ENCODE results near the gene RNF25.

RNF25 gene

DNA sequence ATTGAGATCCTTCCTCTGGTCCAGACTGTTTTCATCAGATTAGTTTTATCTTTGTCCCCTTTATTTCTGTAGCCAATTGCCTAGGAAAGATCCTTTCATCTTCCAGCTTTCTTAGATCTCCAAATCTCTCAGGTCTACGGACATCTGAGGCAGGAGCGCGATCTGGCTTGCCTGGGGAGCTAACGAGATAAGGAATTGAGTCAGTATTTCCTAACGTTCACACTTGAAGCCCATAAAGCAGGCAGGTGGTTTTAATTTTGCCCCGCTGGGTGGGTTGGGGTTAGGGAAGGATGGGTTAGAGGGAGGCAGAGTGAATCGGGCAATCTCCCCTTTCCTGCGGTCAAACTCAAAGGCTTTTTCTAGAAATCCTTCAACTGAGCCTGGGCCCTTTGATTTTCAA is 38.1 kb upstream of the RNF25 start:
- Histone ChIP-seq H4K8ac (ENCODE audit: low read length) (no peak overlapping the region), H3K4ac (ENCODE audit: low read depth in 1 of 2, low read length in 2 of 2) (no peak overlapping the region), H3K36me3 (ENCODE audit: control insufficient read depth in 1 of 2, insufficient read depth in 2 of 2, low read depth in 1 of 2, low read length in 2 of 2) (no peaks in the 10 kb centered on the region), H3K79me1 (replicated peaks; ENCODE audit: low read length, poor library complexity, severe bottlenecking) (peaks cover 4% of the 10 kb centered on the region), H3K18ac (ENCODE audit: low read depth in 1 of 2, low read length in 2 of 2) (no peak overlapping the region), H2BK5ac (ENCODE audit: low read depth, low read length, poor library complexity, severe bottlenecking) (no peak overlapping the region), H2BK12ac (ENCODE audit: low read length in 2 of 2) (no peak overlapping the region), H4K91ac (ENCODE audit: low read length) (no peak overlapping the region), H2AFZ (ENCODE audit: low read depth, low read length) (peak overlapping the region; percentile 93), H3K9ac (ENCODE audit: low read length) (peak overlapping the region; percentile 70), H3K4me3 (ENCODE audit: insufficient read depth in 1 of 2, low read depth in 1 of 2, low read length in 2 of 2) (peak overlapping the region in 1 of 2 experiments; percentile 95), H3K27ac (ENCODE audit: low read length, poor library complexity, severe bottlenecking) (no peak overlapping the region), H2BK15ac (ENCODE audit: low read depth, poor library complexity, severe bottlenecking) (no peak overlapping the region), H3K14ac (ENCODE audit: low read length in 2 of 2) (no peak overlapping the region), H3K4me2 (ENCODE audit: low read length, poor library complexity, severe bottlenecking) (no peak overlapping the region), H3K23ac (ENCODE audit: low read length in 2 of 2) (no peak overlapping the region), H3K4me1 (ENCODE audit: control insufficient read depth, insufficient read depth, low read depth, low read length) (peaks cover 6% of the 10 kb centered on the region), H3K27me3 (ENCODE audit: control insufficient read depth in 1 of 2, insufficient read depth in 1 of 2, low read length in 2 of 2) (no peaks in the 10 kb centered on the region), H3K9me3 (ENCODE audit: control insufficient read depth, low read length) (no peaks in the 10 kb centered on the region), H2BK120ac (ENCODE audit: low read depth, low read length) (no peak overlapping the region), H2AK5ac (ENCODE audit: low read length, severe bottlenecking) (no peak overlapping the region)
- DNase-seq, result no peak
- 81% methylated on average over 8 of the region's 8 CpGs for WGBS

DNA sequence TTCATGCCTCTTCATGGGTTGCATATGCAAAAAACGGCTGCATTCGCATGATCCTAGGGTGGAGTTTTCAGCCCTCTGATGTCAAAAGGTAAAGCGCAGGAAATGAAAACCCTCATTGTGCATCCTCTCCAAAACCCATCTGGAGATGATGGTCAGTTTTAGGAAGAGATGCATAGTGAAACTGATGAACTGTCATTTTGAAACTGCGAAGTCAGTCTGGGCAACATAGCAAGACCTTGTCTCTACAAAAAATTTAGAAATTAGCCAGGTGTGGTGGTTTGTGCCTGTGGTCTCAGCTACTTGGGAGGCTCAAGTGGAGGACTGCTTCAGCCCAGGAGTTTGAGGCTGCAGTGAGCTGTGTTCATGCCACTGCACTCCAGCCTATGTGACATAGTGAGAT is 36.3 kb upstream of the RNF25 start:
- H2BK120ac ChIP-seq (ENCODE audit: low read depth, low read length), result no peak overlapping the region

DNA sequence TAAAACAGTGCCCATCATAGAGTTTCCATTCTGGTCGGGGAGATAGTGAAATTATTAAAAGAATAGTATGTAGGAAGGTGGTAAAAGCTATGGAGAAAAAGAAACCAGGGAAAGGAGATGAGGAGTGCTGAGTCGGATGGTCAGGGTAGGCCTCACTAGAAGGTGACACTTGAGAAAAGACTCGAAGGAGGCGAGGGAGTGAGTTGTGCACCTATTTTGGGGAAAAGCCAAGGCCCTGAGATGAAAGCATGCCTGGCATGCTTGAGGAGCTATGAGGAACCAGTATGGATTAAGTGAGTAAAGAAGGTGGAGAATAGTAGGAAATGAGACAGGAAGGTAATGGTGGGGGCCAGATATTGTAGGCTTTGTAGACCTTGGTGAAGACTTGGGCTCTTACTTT is 31.5 kb upstream of the RNF25 start:
- no peak overlapping the region for H3K23ac ChIP-seq (ENCODE audit: low read length in 2 of 2)
- no peaks in the 10 kb centered on the region for H3K9me3 ChIP-seq (ENCODE audit: control insufficient read depth, low read length)
- no peak overlapping the region for H2BK120ac ChIP-seq (ENCODE audit: low read depth, low read length)
- peaks cover 4% of the 10 kb centered on the region for H3K79me1 ChIP-seq (replicated peaks; ENCODE audit: low read length, poor library complexity, severe bottlenecking)
- no peak overlapping the region for H2AFZ ChIP-seq (ENCODE audit: low read depth, low read length)
- WGBS, result 89% methylated on average over 4 of the region's 4 CpGs
- no peak overlapping the region for H3K4ac ChIP-seq (ENCODE audit: low read depth in 1 of 2, low read length in 2 of 2)
- H3K4me2 ChIP-seq (ENCODE audit: low read length, poor library complexity, severe bottlenecking), result no peak overlapping the region
- no peak overlapping the region for H2AK5ac ChIP-seq (ENCODE audit: low read length, severe bottlenecking)
- H3K36me3 ChIP-seq (ENCODE audit: control insufficient read depth in 1 of 2, insufficient read depth in 2 of 2, low read depth in 1 of 2, low read length in 2 of 2), result peaks cover 19 to 32% of the 10 kb centered on the region in 2 experiments
- no peak overlapping the region for H2BK5ac ChIP-seq (ENCODE audit: low read depth, low read length, poor library complexity, severe bottlenecking)
- H3K14ac ChIP-seq (ENCODE audit: low read length in 2 of 2), result no peak overlapping the region
- H3K9ac ChIP-seq (ENCODE audit: low read length), result no peak overlapping the region
- H3K4me1 ChIP-seq (ENCODE audit: control insufficient read depth, insufficient read depth, low read depth, low read length), result no peaks in the 10 kb centered on the region
- DNase-seq, result no peak
- no peak overlapping the region for H2BK15ac ChIP-seq (ENCODE audit: low read depth, poor library complexity, severe bottlenecking)
- no peak overlapping the region for H4K8ac ChIP-seq (ENCODE audit: low read length)
- H3K4me3 ChIP-seq (ENCODE audit: insufficient read depth in 1 of 2, low read depth in 1 of 2, low read length in 2 of 2), result no peak overlapping the region
- no peaks in the 10 kb centered on the region for H3K27me3 ChIP-seq (ENCODE audit: control insufficient read depth in 1 of 2, insufficient read depth in 1 of 2, low read length in 2 of 2)
- no peak overlapping the region for H3K18ac ChIP-seq (ENCODE audit: low read depth in 1 of 2, low read length in 2 of 2)
- no peak overlapping the region for H3K27ac ChIP-seq (ENCODE audit: low read length, poor library complexity, severe bottlenecking)
- no peak overlapping the region for H4K91ac ChIP-seq (ENCODE audit: low read length)
- no peak overlapping the region for H2BK12ac ChIP-seq (ENCODE audit: low read length in 2 of 2)

More for the DNA sequence above, 36.3 kb upstream of the RNF25 start:
- Histone ChIP-seq H2AK5ac (ENCODE audit: low read length, severe bottlenecking) (no peak overlapping the region), H3K9me3 (ENCODE audit: control insufficient read depth, low read length) (no peaks in the 10 kb centered on the region), H3K23ac (ENCODE audit: low read length in 2 of 2) (no peak overlapping the region), H4K8ac (ENCODE audit: low read length) (no peak overlapping the region), H3K18ac (ENCODE audit: low read depth in 1 of 2, low read length in 2 of 2) (no peak overlapping the region), H4K91ac (ENCODE audit: low read length) (no peak overlapping the region), H3K9ac (ENCODE audit: low read length) (no peak overlapping the region), H3K27ac (ENCODE audit: low read length, poor library complexity, severe bottlenecking) (no peak overlapping the region), H3K79me1 (replicated peaks; ENCODE audit: low read length, poor library complexity, severe bottlenecking) (peaks cover 2% of the 10 kb centered on the region), H3K4me1 (ENCODE audit: control insufficient read depth, insufficient read depth, low read depth, low read length) (peaks cover 4% of the 10 kb centered on the region), H3K4ac (ENCODE audit: low read depth in 1 of 2, low read length in 2 of 2) (no peak overlapping the region), H2BK12ac (ENCODE audit: low read length in 2 of 2) (no peak overlapping the region), H2BK5ac (ENCODE audit: low read depth, low read length, poor library complexity, severe bottlenecking) (no peak overlapping the region), H3K4me3 (ENCODE audit: insufficient read depth in 1 of 2, low read depth in 1 of 2, low read length in 2 of 2) (no peak overlapping the region), H2BK15ac (ENCODE audit: low read depth, poor library complexity, severe bottlenecking) (no peak overlapping the region), H3K14ac (ENCODE audit: low read length in 2 of 2) (no peak overlapping the region), H3K4me2 (ENCODE audit: low read length, poor library complexity, severe bottlenecking) (no peak overlapping the region), H2AFZ (ENCODE audit: low read depth, low read length) (no peak overlapping the region), H3K36me3 (ENCODE audit: control insufficient read depth in 1 of 2, insufficient read depth in 2 of 2, low read depth in 1 of 2, low read length in 2 of 2) (no peaks in the 10 kb centered on the region), H3K27me3 (ENCODE audit: control insufficient read depth in 1 of 2, insufficient read depth in 1 of 2, low read length in 2 of 2) (no peaks in the 10 kb centered on the region)
- WGBS, result 99% methylated on average over 4 of the region's 4 CpGs
- DNase-seq, result no peak

DNA sequence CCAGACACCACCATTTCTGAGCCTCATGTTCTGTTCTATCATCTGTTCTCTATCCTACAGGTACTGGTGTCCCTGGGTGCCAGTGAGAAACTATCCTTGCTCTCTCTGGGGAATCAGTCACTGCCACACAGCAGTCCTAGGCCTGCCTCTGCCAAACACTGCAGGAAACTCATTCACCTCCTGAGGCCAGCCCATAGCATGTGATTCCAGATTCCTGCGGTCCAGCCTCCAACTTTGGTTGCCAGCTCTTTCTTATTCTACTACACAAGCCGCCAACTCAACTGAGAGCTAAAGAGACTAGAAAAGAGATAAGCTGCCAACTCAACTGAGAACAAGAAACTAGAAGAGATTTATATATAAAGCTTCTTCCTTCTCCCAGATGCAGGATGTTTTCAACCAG is 30.0 kb upstream of the RNF25 start:
- no peak overlapping the region for H4K8ac ChIP-seq (ENCODE audit: low read length)
- no peak overlapping the region for H2BK120ac ChIP-seq (ENCODE audit: low read depth, low read length)
- no peak overlapping the region for H2BK12ac ChIP-seq (ENCODE audit: low read length in 2 of 2)
- H3K9ac ChIP-seq (ENCODE audit: low read length), result no peak overlapping the region
- DNase-seq, result no peak
- peaks cover 4% of the 10 kb centered on the region for H3K79me1 ChIP-seq (replicated peaks; ENCODE audit: low read length, poor library complexity, severe bottlenecking)
- no peak overlapping the region for H3K23ac ChIP-seq (ENCODE audit: low read length in 2 of 2)
- no peak overlapping the region for H3K4me3 ChIP-seq (ENCODE audit: insufficient read depth in 1 of 2, low read depth in 1 of 2, low read length in 2 of 2)
- no peak overlapping the region for H2AK5ac ChIP-seq (ENCODE audit: low read length, severe bottlenecking)
- H3K9me3 ChIP-seq (ENCODE audit: control insufficient read depth, low read length), result no peaks in the 10 kb centered on the region
- H3K18ac ChIP-seq (ENCODE audit: low read depth in 1 of 2, low read length in 2 of 2), result no peak overlapping the region
- H3K4me2 ChIP-seq (ENCODE audit: low read length, poor library complexity, severe bottlenecking), result no peak overlapping the region
- no peak overlapping the region for H2AFZ ChIP-seq (ENCODE audit: low read depth, low read length)
- no peaks in the 10 kb centered on the region for H3K27me3 ChIP-seq (ENCODE audit: control insufficient read depth in 1 of 2, insufficient read depth in 1 of 2, low read length in 2 of 2)
- WGBS, result 85% methylated on average over 1 of the region's 2 CpGs
- H3K4me1 ChIP-seq (ENCODE audit: control insufficient read depth, insufficient read depth, low read depth, low read length), result no peaks in the 10 kb centered on the region
- H2BK5ac ChIP-seq (ENCODE audit: low read depth, low read length, poor library complexity, severe bottlenecking), result no peak overlapping the region
- no peak overlapping the region for H2BK15ac ChIP-seq (ENCODE audit: low read depth, poor library complexity, severe bottlenecking)
- no peak overlapping the region for H4K91ac ChIP-seq (ENCODE audit: low read length)
- H3K36me3 ChIP-seq (ENCODE audit: control insufficient read depth in 1 of 2, insufficient read depth in 2 of 2, low read depth in 1 of 2, low read length in 2 of 2), result peaks cover 32 to 47% of the 10 kb centered on the region in 2 experiments
- no peak overlapping the region for H3K27ac ChIP-seq (ENCODE audit: low read length, poor library complexity, severe bottlenecking)
- H3K14ac ChIP-seq (ENCODE audit: low read length in 2 of 2), result no peak overlapping the region
- no peak overlapping the region for H3K4ac ChIP-seq (ENCODE audit: low read depth in 1 of 2, low read length in 2 of 2)
